HCT116 (cell line): ENCODE measurements around the gene CNN1. TPM values are rescaled to one million over a fixed set of nuclear protein-coding genes. Genes with fewer than 3 reads are reported as not detected.

Experiments
- ATAC-seq: fragments of 200-7000 bp; cut with Tn5 transposase; 2 replicates; pipeline ENCODE4 v1.9.1; 2020; ENCODE audit warnings: mild to moderate bottlenecking, moderate library complexity
- BruUV-seq: library from RNA; stranded (reverse); fragments of 400-500 nt; replicated peaks from 2 replicates; lab custom pipeline; 2021; lab: Mats Ljungman, UMichigan
- CTCF ChIA-PET: fragments of 300-600 bp; sonication (Branson Sonifier 250); formaldehyde crosslinking; loops from one replicate; lab custom pipeline; 2021; ENCODE audit warnings: antibody characterized with exemption; lab: Charles Lee
- POLR2A ChIA-PET: fragments of 300-600, 350-600 bp; sonication (Branson Sonifier 250); formaldehyde crosslinking; loops from one replicate; lab custom pipeline; 2021; ENCODE audit warnings: antibody characterized with exemption; lab: Charles Lee
- RAD21 ChIA-PET, 2 experiments: fragments of 300-600 bp; sonication (Branson Sonifier 250); formaldehyde crosslinking; loops; one replicate each; lab custom pipeline; 2023; ENCODE audit warnings: low total read pairs in 2 of 2; ENCODE audit not compliant: uncharacterized antibody in 2 of 2, unreplicated experiment in 2 of 2, low non-redundant PET in 1 of 2; lab: Charles Lee
- DNase-seq: peaks from one replicate; pipeline ENCODE4 v3.0.0-alpha.2; 2010; ENCODE audit warnings: low read depth, low spot score
- H2AFZ ChIP-seq: fragments of 200-600 bp; shearing (Covaris generic), sonication (generic); 2 replicates; pipeline ENCODE4 v1.6.1; 2017; ENCODE audit warnings: low read depth, mixed run types, mixed read lengths, antibody characterized with exemption, low read length; ENCODE audit not compliant: poor library complexity, severe bottlenecking
- H3K27ac ChIP-seq: 2 replicates; pipeline ENCODE4 v1.5.1; 2012; ENCODE audit warnings: low read depth, low read length
- H3K27me3 ChIP-seq: fragments of 200-600 bp; sonication (generic); 2 replicates; pipeline ENCODE4 v1.6.1; 2016; ENCODE audit warnings: mixed run types, low read length, mixed read lengths; ENCODE audit not compliant: insufficient read depth
- H3K36me3 ChIP-seq, 2 experiments: fragments of 200-500 bp in 1 of 2; fragments of 200-600 bp in 1 of 2; sonication (Bioruptor generic) in 1 of 2; sonication (generic) in 1 of 2; 2 replicates each; pipeline versions ENCODE4 v1.5.1 to v1.6.1; 2014 to 2016; ENCODE audit warnings: low read length in 2 of 2, inconsistent platforms in 1 of 2, mixed read lengths in 1 of 2, mixed run types in 1 of 2; ENCODE audit not compliant: insufficient read depth in 2 of 2, control insufficient read depth in 1 of 2
- H3K4me1 ChIP-seq, 2 experiments: fragments of 200-600 bp in 1 of 2; sonication (generic) in 1 of 2; 2 replicates each; pipeline versions ENCODE4 v1.5.1 to v1.6.1; 2012 to 2017; ENCODE audit warnings: low read length in 2 of 2, inconsistent platforms in 1 of 2, mild to moderate bottlenecking in 1 of 2, mixed read lengths in 1 of 2, mixed run types in 1 of 2, moderate library complexity in 1 of 2; ENCODE audit not compliant: insufficient read depth in 2 of 2, control insufficient read depth in 1 of 2
- H3K4me2 ChIP-seq: fragments of 200-600 bp; sonication (generic); 2 replicates; pipeline ENCODE4 v1.6.1; 2017; ENCODE audit warnings: mixed run types, low read length, mixed read lengths
- H3K4me3 ChIP-seq, 2 experiments: fragments of 200-600 bp in 1 of 2; sonication (generic) in 1 of 2; replicated peaks in 1 of 2; 2 replicates each; pipeline ENCODE4 v1.5.1; 2011 to 2016; ENCODE audit warnings: low read length in 2 of 2, control low read depth in 1 of 2, low read depth in 1 of 2, mild to moderate bottlenecking in 1 of 2, mixed read lengths in 1 of 2, mixed run types in 1 of 2
- H3K79me2 ChIP-seq: fragments of 200-600 bp; sonication (generic); 2 replicates; pipeline ENCODE4 v1.6.1; 2017; ENCODE audit warnings: mild to moderate bottlenecking, mixed run types, low read length, moderate library complexity, mixed read lengths; ENCODE audit not compliant: insufficient read depth
- H3K9ac ChIP-seq: fragments of 200-600 bp; sonication (generic); 2 replicates; pipeline ENCODE4 v1.6.1; 2016; ENCODE audit warnings: low read length, mixed read lengths
- H3K9me2 ChIP-seq: fragments of 200-600 bp; sonication (generic), shearing (Covaris generic); 2 replicates; pipeline ENCODE4 v1.6.1; 2017; ENCODE audit warnings: mixed run types, mild to moderate bottlenecking, moderate library complexity; ENCODE audit not compliant: insufficient read depth
- H3K9me3 ChIP-seq, 2 experiments: fragments of 200-500 bp in 1 of 2; fragments of 200-600 bp in 1 of 2; sonication (Bioruptor generic) in 1 of 2; sonication (generic) in 1 of 2; 2 replicates each; pipeline ENCODE4 v1.6.1; 2014 to 2017; ENCODE audit warnings: low read length in 2 of 2, mixed read lengths in 2 of 2, inconsistent platforms in 1 of 2, low read depth in 1 of 2, mild to moderate bottlenecking in 1 of 2, mixed run types in 1 of 2, moderate library complexity in 1 of 2; ENCODE audit not compliant: control insufficient read depth in 1 of 2, insufficient read depth in 1 of 2
- H4K20me1 ChIP-seq: fragments of 200-600 bp; sonication (generic), shearing (Covaris generic); 2 replicates; pipeline ENCODE4 v1.6.1; 2017; ENCODE audit warnings: mixed run types, mild to moderate bottlenecking, moderate library complexity; ENCODE audit not compliant: insufficient read depth
- ATF3 ChIP-seq: IDR thresholded peaks from 2 replicates; pipeline ENCODE4 v1.6.1; 2012
- CBX3 ChIP-seq: IDR thresholded peaks from 2 replicates; pipeline ENCODE4 v1.6.1; 2012; ENCODE audit warnings: low read depth
- EGR1 ChIP-seq: IDR thresholded peaks from 2 replicates; pipeline ENCODE4 v1.6.1; 2012; ENCODE audit warnings: low read depth
- ELF1 ChIP-seq: IDR thresholded peaks from 2 replicates; pipeline ENCODE4 v1.6.1; 2012; ENCODE audit warnings: low read depth, borderline replicate concordance
- EZH2 ChIP-seq: fragments of 200-600 bp; sonication (generic); IDR thresholded peaks from 2 replicates; pipeline ENCODE4 v1.6.1; 2017; ENCODE audit warnings: antibody characterized with exemption, mixed run types
- JUND ChIP-seq: IDR thresholded peaks from 2 replicates; pipeline ENCODE4 v1.6.1; 2012
- MAX ChIP-seq: IDR thresholded peaks from 2 replicates; pipeline ENCODE4 v1.6.1; 2012
- POLR2AphosphoS5 ChIP-seq: IDR thresholded peaks from 2 replicates; pipeline ENCODE4 v1.6.1; 2011; ENCODE audit warnings: mild to moderate bottlenecking, low read depth, low read length, moderate library complexity
- RAD21 ChIP-seq: IDR thresholded peaks from 2 replicates; pipeline ENCODE4 v1.6.1; 2012; ENCODE audit warnings: low read depth, mild to moderate bottlenecking
- REST ChIP-seq: IDR thresholded peaks from 2 replicates; pipeline ENCODE4 v1.6.1; 2012; ENCODE audit warnings: low read depth
- SIN3A ChIP-seq: IDR thresholded peaks from 2 replicates; pipeline ENCODE4 v1.6.1; 2012; ENCODE audit warnings: low read depth
- SP1 ChIP-seq: IDR thresholded peaks from 2 replicates; pipeline ENCODE4 v1.6.1; 2012; ENCODE audit warnings: low read depth
- TCF7L2 ChIP-seq: IDR thresholded peaks from 2 replicates; pipeline ENCODE4 v1.7.0; 2011; ENCODE audit warnings: borderline replicate concordance, inconsistent platforms; ENCODE audit not compliant: insufficient read depth, insufficient read length; ENCODE audit errors: extremely low read depth
- YY1 ChIP-seq: IDR thresholded peaks from 2 replicates; pipeline ENCODE4 v1.6.1; 2011; ENCODE audit warnings: low read length, low read depth, moderate library complexity, mild to moderate bottlenecking; ENCODE audit not compliant: insufficient replicate concordance; ENCODE audit errors: extremely low read depth
- ZBTB33 ChIP-seq: IDR thresholded peaks from 2 replicates; pipeline ENCODE4 v1.6.1; 2011; ENCODE audit warnings: mild to moderate bottlenecking, low read length, moderate library complexity; ENCODE audit not compliant: insufficient replicate concordance; ENCODE audit errors: extremely low read depth
- ZFX ChIP-seq: fragments of 450-650 bp; IDR thresholded peaks from 2 replicates; pipeline ENCODE4 v1.6.1; 2017
- ZNF274 ChIP-seq: fragments of 200-500 bp; sonication (Bioruptor generic); IDR thresholded peaks from 2 replicates; pipeline ENCODE4 v1.6.1; 2014; ENCODE audit warnings: mild to moderate bottlenecking, low read depth, low read length, inconsistent platforms
- intact Hi-C: fragments of 100-400 bp; cut with micrococcal nuclease; formaldehyde crosslinking; loops from 2 replicates; pipeline ENCODE4 v1.10.0; 2022
- total RNA-seq: library from RNA; stranded (reverse); gene quantifications from one replicate; pipeline ENCODE4 v1.2.1, GENCODE V29; 2021; ENCODE audit not compliant: unreplicated experiment

The CNN1 gene
- total RNA-seq, 1 experiment from 2014 or later, result 0.64 TPM

DNA sequence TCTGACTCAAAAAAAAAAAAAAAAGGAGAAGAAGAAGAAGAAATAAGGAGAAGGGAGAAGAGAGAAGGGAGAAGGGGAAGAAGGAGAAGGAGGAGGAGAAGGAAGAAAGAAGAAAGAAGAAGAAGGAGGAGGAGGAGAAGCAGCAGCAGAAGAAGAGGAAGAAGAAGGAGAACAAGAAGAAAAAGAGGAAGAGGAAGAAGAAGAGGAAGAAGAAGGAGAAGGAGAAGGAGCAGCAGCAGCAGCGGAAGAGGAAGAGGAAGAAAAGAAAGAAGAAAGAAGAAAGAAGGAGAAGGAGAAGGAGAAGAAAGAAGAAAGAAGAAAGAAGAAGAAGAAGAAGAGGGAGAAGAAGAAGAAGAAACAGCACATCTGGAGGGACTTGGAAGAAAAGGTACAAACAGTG is 4.1 kb upstream of the CNN1 start:
- ATAC-seq (no peak), DNase-seq (no peak)
- Histone ChIP-seq H3K4me1 (peaks cover 26 to 51% of the 10 kb centered on the region in 2 experiments), H2AFZ (no peak overlapping the region), H3K79me2 (no peaks in the 10 kb centered on the region), H3K9me3 (no peaks in the 10 kb centered on the region), H3K27ac (no peak overlapping the region), H3K4me2 (no peak overlapping the region), H3K4me3 (no peak overlapping the region), H4K20me1 (no peaks in the 10 kb centered on the region), H3K9ac (no peak overlapping the region), H3K36me3 (no peaks in the 10 kb centered on the region), H3K27me3 (no peaks in the 10 kb centered on the region), H3K9me2 (no peaks in the 10 kb centered on the region)
- CTCF ChIA-PET, result no interaction called here
- POLR2A ChIA-PET, result no interaction called here
- intact Hi-C loops, result no loop called here
- RAD21 ChIA-PET, result no interaction called here
- BruUV-seq, result no TSS peak
- TF ChIP-seq CBX3 (no peak), SP1 (no peak), ELF1 (no peak), ZBTB33 (no peak), EZH2 (no peak), TCF7L2 (no peak), MAX (no peak), REST (no peak), POLR2AphosphoS5 (no peak), YY1 (no peak), RAD21 (no peak), EGR1 (no peak), ATF3 (no peak), ZFX (no peak), SIN3A (no peak), JUND (no peak), ZNF274 (no peak)
